GM12892 (cell line): ENCODE measurements around the gene SEC14L1.

Experiments used
- POLR2A ChIP-seq: IDR thresholded peaks from 2 replicates; pipeline ENCODE4 v1.6.1; 2011; ENCODE audit warnings: low read depth, low read length, control low read depth
- POLR2AphosphoS5 ChIP-seq: IDR thresholded peaks from 2 replicates; pipeline ENCODE4 v1.6.1; 2011; ENCODE audit warnings: low read depth, low read length, control low read depth
- TAF1 ChIP-seq: IDR thresholded peaks from 2 replicates; pipeline ENCODE4 v1.6.1; 2011; ENCODE audit warnings: low read depth, mild to moderate bottlenecking, control low read depth, low read length, borderline replicate concordance

DNA sequence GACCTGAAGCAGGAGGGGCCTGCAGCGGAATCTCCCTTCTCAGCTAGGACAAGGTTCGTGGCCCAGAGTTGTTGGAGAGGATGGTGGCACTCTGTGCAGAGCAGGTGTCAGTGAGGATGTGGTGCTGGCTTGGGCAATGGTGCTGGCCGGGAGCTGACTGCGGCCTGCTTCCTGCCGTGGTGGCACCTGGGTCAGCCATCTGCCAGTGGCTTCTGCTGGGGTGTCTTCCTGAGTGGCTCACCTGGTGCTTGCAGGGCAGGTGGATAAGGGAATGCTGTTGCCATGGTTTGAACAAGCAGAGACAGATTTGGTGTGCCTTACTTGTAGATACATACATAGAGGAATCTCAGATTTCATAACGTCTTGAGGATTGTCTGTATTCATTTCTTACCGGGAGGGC, 69.6 kb downstream of the SEC14L1 start:
- TF ChIP-seq TAF1 (no peak), POLR2A (no peak), POLR2AphosphoS5 (no peak)
